Measurements from ENCODE around the gene PDIK1L. TPM values are rescaled to one million over a fixed set of nuclear protein-coding genes. Genes with fewer than 3 reads are reported as not detected.

PDIK1L gene
- total and polyA plus RNA-seq, 9 of the 15 experiments (the other 6 are each of a cell fraction or from before 2014, with no cell fraction given), result 12.8 to 30.2 (median 21.5) TPM

DNA sequence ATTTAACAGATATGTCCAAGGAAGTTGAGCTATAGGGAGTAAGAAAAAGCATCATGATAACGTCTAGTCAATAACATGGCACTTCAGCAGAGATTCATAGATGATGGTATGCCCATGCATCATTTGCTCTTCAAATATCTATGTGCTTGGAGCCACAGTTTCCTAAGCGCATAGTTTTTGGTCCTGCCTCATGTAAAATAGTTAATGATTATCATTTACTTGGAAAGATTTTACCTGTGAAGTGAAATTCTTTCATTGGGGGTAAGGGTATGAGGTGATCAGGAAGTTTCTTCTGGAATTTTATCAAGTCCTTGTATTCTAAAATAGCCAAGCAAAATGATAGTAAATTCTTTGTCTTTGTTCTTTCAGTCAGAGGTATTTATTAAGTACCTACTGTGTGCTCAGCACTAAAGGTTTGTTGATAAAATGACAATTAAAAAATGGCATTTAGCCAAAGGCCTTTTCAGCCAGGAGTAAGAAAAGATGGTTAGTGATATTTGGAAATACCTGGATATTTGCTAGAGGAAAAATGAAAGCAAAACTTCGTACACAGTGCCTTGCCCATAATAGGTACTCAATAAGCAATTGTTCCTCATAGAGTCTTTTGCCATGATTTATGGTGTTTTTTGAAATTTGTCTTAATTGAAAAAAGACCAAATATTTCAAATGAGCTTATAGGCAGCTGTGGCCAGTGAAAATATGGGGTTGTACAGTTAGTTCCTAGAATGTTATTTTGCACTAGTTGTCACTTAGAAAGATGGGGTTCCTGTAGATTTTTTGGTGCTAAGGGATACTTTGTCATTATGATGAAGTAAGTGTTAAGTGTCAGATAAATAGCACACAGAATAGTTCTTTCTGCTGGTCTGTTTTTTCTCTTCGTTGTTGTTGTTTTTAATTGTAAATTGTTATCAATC is 13.1 kb downstream of the PDIK1L start (continued):
- TF ChIP-seq, protein P1, sequence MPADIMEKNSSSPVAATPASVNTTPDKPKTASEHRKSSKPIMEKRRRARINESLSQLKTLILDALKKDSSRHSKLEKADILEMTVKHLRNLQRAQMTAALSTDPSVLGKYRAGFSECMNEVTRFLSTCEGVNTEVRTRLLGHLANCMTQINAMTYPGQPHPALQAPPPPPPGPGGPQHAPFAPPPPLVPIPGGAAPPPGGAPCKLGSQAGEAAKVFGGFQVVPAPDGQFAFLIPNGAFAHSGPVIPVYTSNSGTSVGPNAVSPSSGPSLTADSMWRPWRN (IDR thresholded peaks at IDR 0.05; ENCODE audit: low read depth), result no peak
- TF ChIP-seq TEAD2 (tag; IDR thresholded peaks at IDR 0.05) (no peak), MEIS2 (IDR thresholded peaks at IDR 0.05; ENCODE audit: partially characterized antibody) (peak; percentile 40), FOXA1 (IDR thresholded peaks at IDR 0.05; ENCODE audit: borderline replicate concordance) (no peak), RBBP5 (IDR thresholded peaks at IDR 0.05; ENCODE audit: borderline replicate concordance, insufficient read depth, low read length, poor library complexity, severe bottlenecking) (no peak), NR2C1 (IDR thresholded peaks at IDR 0.05) (no peak), NR2C1 (tag; IDR thresholded peaks at IDR 0.05) (peak; percentile 69; the same call in 1 of the 2 replicates), PYGO2 (tag; IDR thresholded peaks at IDR 0.05) (peak; percentile 27; the same call in 1 of the 2 replicates), NR2F6 (CRISPR knock-in tag; IDR thresholded peaks at IDR 0.05) (no peak), ZNF77 (CRISPR knock-in tag; IDR thresholded peaks at IDR 0.05) (no peak), ZNF143 (CRISPR knock-in tag; IDR thresholded peaks at IDR 0.05) (no peak), RBM17 (IDR thresholded peaks at IDR 0.05; ENCODE audit: borderline replicate concordance, low read depth, low read length) (no peak), DACH1 (IDR thresholded peaks at IDR 0.05; ENCODE audit: partially characterized antibody) (no peak)
- TF ChIP-seq, protein P2, sequence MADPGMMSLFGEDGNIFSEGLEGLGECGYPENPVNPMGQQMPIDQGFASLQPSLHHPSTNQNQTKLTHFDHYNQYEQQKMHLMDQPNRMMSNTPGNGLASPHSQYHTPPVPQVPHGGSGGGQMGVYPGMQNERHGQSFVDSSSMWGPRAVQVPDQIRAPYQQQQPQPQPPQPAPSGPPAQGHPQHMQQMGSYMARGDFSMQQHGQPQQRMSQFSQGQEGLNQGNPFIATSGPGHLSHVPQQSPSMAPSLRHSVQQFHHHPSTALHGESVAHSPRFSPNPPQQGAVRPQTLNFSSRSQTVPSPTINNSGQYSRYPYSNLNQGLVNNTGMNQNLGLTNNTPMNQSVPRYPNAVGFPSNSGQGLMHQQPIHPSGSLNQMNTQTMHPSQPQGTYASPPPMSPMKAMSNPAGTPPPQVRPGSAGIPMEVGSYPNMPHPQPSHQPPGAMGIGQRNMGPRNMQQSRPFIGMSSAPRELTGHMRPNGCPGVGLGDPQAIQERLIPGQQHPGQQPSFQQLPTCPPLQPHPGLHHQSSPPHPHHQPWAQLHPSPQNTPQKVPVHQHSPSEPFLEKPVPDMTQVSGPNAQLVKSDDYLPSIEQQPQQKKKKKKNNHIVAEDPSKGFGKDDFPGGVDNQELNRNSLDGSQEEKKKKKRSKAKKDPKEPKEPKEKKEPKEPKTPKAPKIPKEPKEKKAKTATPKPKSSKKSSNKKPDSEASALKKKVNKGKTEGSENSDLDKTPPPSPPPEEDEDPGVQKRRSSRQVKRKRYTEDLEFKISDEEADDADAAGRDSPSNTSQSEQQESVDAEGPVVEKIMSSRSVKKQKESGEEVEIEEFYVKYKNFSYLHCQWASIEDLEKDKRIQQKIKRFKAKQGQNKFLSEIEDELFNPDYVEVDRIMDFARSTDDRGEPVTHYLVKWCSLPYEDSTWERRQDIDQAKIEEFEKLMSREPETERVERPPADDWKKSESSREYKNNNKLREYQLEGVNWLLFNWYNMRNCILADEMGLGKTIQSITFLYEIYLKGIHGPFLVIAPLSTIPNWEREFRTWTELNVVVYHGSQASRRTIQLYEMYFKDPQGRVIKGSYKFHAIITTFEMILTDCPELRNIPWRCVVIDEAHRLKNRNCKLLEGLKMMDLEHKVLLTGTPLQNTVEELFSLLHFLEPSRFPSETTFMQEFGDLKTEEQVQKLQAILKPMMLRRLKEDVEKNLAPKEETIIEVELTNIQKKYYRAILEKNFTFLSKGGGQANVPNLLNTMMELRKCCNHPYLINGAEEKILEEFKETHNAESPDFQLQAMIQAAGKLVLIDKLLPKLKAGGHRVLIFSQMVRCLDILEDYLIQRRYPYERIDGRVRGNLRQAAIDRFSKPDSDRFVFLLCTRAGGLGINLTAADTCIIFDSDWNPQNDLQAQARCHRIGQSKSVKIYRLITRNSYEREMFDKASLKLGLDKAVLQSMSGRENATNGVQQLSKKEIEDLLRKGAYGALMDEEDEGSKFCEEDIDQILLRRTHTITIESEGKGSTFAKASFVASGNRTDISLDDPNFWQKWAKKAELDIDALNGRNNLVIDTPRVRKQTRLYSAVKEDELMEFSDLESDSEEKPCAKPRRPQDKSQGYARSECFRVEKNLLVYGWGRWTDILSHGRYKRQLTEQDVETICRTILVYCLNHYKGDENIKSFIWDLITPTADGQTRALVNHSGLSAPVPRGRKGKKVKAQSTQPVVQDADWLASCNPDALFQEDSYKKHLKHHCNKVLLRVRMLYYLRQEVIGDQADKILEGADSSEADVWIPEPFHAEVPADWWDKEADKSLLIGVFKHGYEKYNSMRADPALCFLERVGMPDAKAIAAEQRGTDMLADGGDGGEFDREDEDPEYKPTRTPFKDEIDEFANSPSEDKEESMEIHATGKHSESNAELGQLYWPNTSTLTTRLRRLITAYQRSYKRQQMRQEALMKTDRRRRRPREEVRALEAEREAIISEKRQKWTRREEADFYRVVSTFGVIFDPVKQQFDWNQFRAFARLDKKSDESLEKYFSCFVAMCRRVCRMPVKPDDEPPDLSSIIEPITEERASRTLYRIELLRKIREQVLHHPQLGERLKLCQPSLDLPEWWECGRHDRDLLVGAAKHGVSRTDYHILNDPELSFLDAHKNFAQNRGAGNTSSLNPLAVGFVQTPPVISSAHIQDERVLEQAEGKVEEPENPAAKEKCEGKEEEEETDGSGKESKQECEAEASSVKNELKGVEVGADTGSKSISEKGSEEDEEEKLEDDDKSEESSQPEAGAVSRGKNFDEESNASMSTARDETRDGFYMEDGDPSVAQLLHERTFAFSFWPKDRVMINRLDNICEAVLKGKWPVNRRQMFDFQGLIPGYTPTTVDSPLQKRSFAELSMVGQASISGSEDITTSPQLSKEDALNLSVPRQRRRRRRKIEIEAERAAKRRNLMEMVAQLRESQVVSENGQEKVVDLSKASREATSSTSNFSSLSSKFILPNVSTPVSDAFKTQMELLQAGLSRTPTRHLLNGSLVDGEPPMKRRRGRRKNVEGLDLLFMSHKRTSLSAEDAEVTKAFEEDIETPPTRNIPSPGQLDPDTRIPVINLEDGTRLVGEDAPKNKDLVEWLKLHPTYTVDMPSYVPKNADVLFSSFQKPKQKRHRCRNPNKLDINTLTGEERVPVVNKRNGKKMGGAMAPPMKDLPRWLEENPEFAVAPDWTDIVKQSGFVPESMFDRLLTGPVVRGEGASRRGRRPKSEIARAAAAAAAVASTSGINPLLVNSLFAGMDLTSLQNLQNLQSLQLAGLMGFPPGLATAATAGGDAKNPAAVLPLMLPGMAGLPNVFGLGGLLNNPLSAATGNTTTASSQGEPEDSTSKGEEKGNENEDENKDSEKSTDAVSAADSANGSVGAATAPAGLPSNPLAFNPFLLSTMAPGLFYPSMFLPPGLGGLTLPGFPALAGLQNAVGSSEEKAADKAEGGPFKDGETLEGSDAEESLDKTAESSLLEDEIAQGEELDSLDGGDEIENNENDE (IDR thresholded peaks at IDR 0.05; ENCODE audit: low read depth, low read length), result no peak
- TF ChIP-seq, protein P3, sequence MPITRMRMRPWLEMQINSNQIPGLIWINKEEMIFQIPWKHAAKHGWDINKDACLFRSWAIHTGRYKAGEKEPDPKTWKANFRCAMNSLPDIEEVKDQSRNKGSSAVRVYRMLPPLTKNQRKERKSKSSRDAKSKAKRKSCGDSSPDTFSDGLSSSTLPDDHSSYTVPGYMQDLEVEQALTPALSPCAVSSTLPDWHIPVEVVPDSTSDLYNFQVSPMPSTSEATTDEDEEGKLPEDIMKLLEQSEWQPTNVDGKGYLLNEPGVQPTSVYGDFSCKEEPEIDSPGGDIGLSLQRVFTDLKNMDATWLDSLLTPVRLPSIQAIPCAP (CRISPR knock-in tag; IDR thresholded peaks at IDR 0.05; ENCODE audit: borderline replicate concordance), result no peak
